ENCODE results near the gene NKD1. TPM values are rescaled to one million over a fixed set of nuclear protein-coding genes. Genes with fewer than 3 reads are reported as not detected.
A peak's percentile ranks its signal among the peaks of the same experiment; 100 is the strongest.

Gene NKD1
- total RNA-seq, 1 donor from 2014 or later: 0.96 TPM

DNA sequence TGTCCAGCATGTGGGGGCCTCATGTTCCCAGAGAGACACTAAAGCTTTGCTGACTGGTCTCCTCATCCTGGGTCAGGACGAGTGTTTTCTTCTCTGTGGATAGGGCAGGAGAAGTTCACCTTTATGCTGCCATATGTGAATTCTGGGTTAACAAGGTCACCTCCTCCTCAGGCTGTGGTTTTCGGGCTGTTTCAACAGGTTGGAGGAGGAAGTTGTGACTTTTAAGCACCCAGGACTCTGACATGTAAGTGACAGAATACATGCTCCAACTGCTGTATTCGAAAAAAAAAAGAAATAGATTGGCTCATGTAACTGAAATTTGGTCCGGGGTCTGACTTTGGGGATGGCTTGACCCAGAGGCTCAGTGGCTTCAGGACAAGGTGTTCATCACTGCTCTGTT, 78.7 kb downstream of the NKD1 start:
- Mint-ChIP-seq H3K4me1 (ENCODE audit: low read depth) (peaks cover 17% of the 10 kb centered on the region), H3K4me3 (ENCODE audit: low read depth) (no peak overlapping the region), H3K27ac (no peak overlapping the region), H3K9me3 (no peaks in the 10 kb centered on the region), H3K27me3 (ENCODE audit: low read depth) (no peaks in the 10 kb centered on the region), H3K36me3 (ENCODE audit: low read depth) (no peaks in the 10 kb centered on the region)
- intact Hi-C loops (cut with micrococcal nuclease): no loop called here
- DNase-seq (ENCODE audit: low spot score): no peak

DNA sequence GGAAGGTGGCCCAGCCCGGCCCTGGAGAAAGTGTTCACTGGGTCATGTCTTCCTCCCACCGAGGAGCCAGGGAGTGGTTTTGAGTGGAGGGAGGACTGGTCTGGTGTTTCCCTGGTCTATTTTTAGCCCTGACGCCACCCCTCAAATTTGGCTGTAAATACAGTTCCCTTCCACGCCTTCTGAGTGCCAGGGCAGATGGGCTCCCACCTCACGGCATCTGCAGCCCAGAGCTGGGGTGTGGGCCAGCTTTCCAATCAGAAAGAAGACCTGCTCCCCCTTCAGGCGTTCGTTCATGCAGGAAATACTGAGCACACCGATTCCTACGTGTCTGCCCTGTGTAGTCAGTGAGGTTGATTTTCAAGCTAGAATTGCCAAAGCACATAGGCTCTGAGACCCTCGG, 79.2 kb downstream of the NKD1 start:
- Mint-ChIP-seq H3K36me3 (ENCODE audit: low read depth) (no peaks in the 10 kb centered on the region), H3K4me1 (ENCODE audit: low read depth) (peaks cover 17% of the 10 kb centered on the region), H3K9me3 (no peaks in the 10 kb centered on the region), H3K27me3 (ENCODE audit: low read depth) (no peaks in the 10 kb centered on the region), H3K4me3 (ENCODE audit: low read depth) (no peak overlapping the region), H3K27ac (peak overlapping the region; percentile 56)
- DNase-seq (ENCODE audit: low spot score): peak; percentile 16
- intact Hi-C loops (cut with micrococcal nuclease): no loop called here

DNA sequence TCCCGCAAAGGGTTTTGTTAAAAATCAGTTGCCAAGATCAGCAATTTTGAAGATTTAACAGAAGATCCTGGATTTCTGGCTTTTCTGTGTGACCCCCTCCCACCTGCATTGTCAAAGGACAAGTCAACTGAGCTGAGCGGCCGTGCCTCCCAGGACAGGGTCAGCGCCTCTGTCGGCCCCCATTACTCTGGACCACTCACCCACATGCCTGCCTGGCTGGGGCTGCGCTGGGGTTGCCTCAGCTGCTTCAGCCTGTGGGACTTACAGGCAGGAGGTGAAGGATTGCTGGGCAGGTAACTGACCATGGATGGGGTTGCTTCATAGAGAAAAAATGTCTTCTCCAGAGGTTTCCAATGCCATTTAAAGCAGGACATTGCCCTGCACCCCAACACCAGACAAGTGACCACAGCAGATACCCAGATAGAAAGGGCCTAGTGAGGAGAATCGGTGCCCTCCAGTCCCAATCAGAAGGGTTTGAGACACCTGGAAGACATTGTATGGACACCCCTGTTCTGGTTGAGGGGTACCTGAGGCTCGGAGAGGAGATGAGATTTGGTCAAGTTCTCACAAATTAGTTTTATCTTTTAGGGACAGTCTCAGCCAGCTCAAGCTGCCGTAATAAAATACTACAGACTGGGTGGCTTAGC, 80.1 kb downstream of the NKD1 start:
- intact Hi-C loops (cut with micrococcal nuclease): no loop called here
- Mint-ChIP-seq H3K4me3 (ENCODE audit: low read depth) (no peak overlapping the region), H3K27me3 (ENCODE audit: low read depth) (no peaks in the 10 kb centered on the region), H3K36me3 (ENCODE audit: low read depth) (no peaks in the 10 kb centered on the region), H3K4me1 (ENCODE audit: low read depth) (peaks cover 17% of the 10 kb centered on the region), H3K27ac (no peak overlapping the region), H3K9me3 (no peaks in the 10 kb centered on the region)
- DNase-seq (ENCODE audit: low spot score): no peak

GRCh38 chr16:50629334-50629733, 81.1 kb downstream of the NKD1 start:
- Mint-ChIP-seq H3K9me3 (no peaks in the 10 kb centered on the region), H3K36me3 (ENCODE audit: low read depth) (no peaks in the 10 kb centered on the region), H3K27ac (no peak overlapping the region), H3K27me3 (ENCODE audit: low read depth) (no peaks in the 10 kb centered on the region), H3K4me1 (ENCODE audit: low read depth) (peaks cover 13% of the 10 kb centered on the region), H3K4me3 (ENCODE audit: low read depth) (no peak overlapping the region)
- intact Hi-C loops (cut with micrococcal nuclease): no loop called here
- no peak for DNase-seq (ENCODE audit: low spot score)

DNA sequence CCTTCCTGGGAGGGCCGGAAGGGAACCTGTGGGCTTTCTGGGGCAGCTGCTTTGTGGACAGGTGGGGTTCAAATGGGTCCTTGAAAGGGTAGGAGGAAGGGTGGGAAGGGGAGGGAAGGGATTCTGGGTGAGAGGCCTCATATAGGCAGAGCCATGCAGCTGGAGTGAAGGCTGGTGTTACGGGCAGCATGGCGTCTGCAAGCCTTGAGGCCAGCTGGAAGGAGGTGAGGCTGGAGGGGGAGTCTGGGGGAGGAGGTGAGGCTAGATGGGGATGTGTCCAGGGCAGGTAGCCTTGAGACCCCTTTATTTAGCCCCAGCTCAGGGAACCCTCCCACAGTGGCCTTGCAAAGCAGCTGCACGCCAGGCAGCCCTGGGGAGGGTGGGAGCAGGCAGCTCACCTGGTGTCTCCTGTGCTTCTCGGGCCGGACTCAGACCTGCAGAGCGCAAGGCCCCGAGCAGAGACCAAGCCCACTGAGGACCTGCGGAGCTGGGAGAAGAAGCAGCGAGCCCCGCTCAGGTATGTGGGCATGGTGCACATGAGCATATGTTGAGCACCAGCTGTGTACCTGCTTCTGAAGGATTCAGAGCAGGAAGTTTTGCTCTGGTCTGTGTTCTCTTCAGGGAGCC, 82.3 kb downstream of the NKD1 start:
- Mint-ChIP-seq H3K27ac (no peak overlapping the region), H3K36me3 (ENCODE audit: low read depth) (no peaks in the 10 kb centered on the region), H3K4me1 (ENCODE audit: low read depth) (peaks cover 13% of the 10 kb centered on the region), H3K4me3 (ENCODE audit: low read depth) (no peak overlapping the region), H3K27me3 (ENCODE audit: low read depth) (no peaks in the 10 kb centered on the region), H3K9me3 (no peaks in the 10 kb centered on the region)
- no peak for DNase-seq (ENCODE audit: low spot score)
- intact Hi-C loops (cut with micrococcal nuclease): no loop called here

- no peak overlapping the region for H3K4me3 Mint-ChIP-seq (ENCODE audit: low read depth)
- no peak for DNase-seq (ENCODE audit: low spot score)
- H3K27ac Mint-ChIP-seq: no peak overlapping the region
- H3K9me3 Mint-ChIP-seq: no peaks in the 10 kb centered on the region
- no peaks in the 10 kb centered on the region for H3K36me3 Mint-ChIP-seq (ENCODE audit: low read depth)
- peaks cover 16% of the 10 kb centered on the region for H3K4me1 Mint-ChIP-seq (ENCODE audit: low read depth)
- H3K27me3 Mint-ChIP-seq (ENCODE audit: low read depth): no peaks in the 10 kb centered on the region
- intact Hi-C loops (cut with micrococcal nuclease): no loop called here
Observed at GRCh38 chr16:50631249-50631984, 83.2 kb downstream of the NKD1 start.

GRCh38 chr16:50631985-50632576, 83.9 kb downstream of the NKD1 start:
- peaks cover 10% of the 10 kb centered on the region for H3K4me1 Mint-ChIP-seq (ENCODE audit: low read depth)
- no peaks in the 10 kb centered on the region for H3K36me3 Mint-ChIP-seq (ENCODE audit: low read depth)
- DNase-seq (ENCODE audit: low spot score): no peak
- no peak overlapping the region for H3K27ac Mint-ChIP-seq
- no peak overlapping the region for H3K4me3 Mint-ChIP-seq (ENCODE audit: low read depth)
- no peaks in the 10 kb centered on the region for H3K9me3 Mint-ChIP-seq
- intact Hi-C loops (cut with micrococcal nuclease): no loop called here
- H3K27me3 Mint-ChIP-seq (ENCODE audit: low read depth): no peaks in the 10 kb centered on the region

- Mint-ChIP-seq H3K4me1 (ENCODE audit: low read depth) (peaks cover 2% of the 10 kb centered on the region), H3K4me3 (ENCODE audit: low read depth) (no peak overlapping the region), H3K36me3 (ENCODE audit: low read depth) (no peaks in the 10 kb centered on the region), H3K9me3 (no peaks in the 10 kb centered on the region), H3K27ac (no peak overlapping the region), H3K27me3 (ENCODE audit: low read depth) (no peaks in the 10 kb centered on the region)
- DNase-seq (ENCODE audit: low spot score): no peak
- intact Hi-C loops (cut with micrococcal nuclease): no loop called here
Observed at GRCh38 chr16:50632927-50633800, 85.0 kb downstream of the NKD1 start.

GRCh38 chr16:50634090-50634489, 85.9 kb downstream of the NKD1 start:
- Mint-ChIP-seq H3K27me3 (ENCODE audit: low read depth) (no peaks in the 10 kb centered on the region), H3K36me3 (ENCODE audit: low read depth) (no peaks in the 10 kb centered on the region), H3K27ac (no peak overlapping the region), H3K9me3 (no peaks in the 10 kb centered on the region), H3K4me3 (ENCODE audit: low read depth) (no peak overlapping the region), H3K4me1 (ENCODE audit: low read depth) (peaks cover 2% of the 10 kb centered on the region)
- no peak for DNase-seq (ENCODE audit: low spot score)
- intact Hi-C loops (cut with micrococcal nuclease): no loop called here

GRCh38 chr16:50634947-50635346, 86.8 kb downstream of the NKD1 start:
- Mint-ChIP-seq H3K4me3 (ENCODE audit: low read depth) (no peak overlapping the region), H3K27me3 (ENCODE audit: low read depth) (no peaks in the 10 kb centered on the region), H3K27ac (no peak overlapping the region), H3K4me1 (ENCODE audit: low read depth) (peaks cover 2% of the 10 kb centered on the region), H3K36me3 (ENCODE audit: low read depth) (no peaks in the 10 kb centered on the region), H3K9me3 (no peaks in the 10 kb centered on the region)
- intact Hi-C loops (cut with micrococcal nuclease): no loop called here
- no peak for DNase-seq (ENCODE audit: low spot score)

- no peak overlapping the region for H3K4me3 Mint-ChIP-seq (ENCODE audit: low read depth)
- no peak for DNase-seq (ENCODE audit: low spot score)
- peaks cover 2% of the 10 kb centered on the region for H3K4me1 Mint-ChIP-seq (ENCODE audit: low read depth)
- intact Hi-C loops (cut with micrococcal nuclease): no loop called here
- no peak overlapping the region for H3K27ac Mint-ChIP-seq
- no peaks in the 10 kb centered on the region for H3K36me3 Mint-ChIP-seq (ENCODE audit: low read depth)
- no peaks in the 10 kb centered on the region for H3K27me3 Mint-ChIP-seq (ENCODE audit: low read depth)
- H3K9me3 Mint-ChIP-seq: no peaks in the 10 kb centered on the region
Observed at GRCh38 chr16:50635505-50636392, 87.6 kb downstream of the NKD1 start.
